Sigmoid colon (tissue), 4 donors: ENCODE measurements around the gene TMEM52.

Source experiments
- CTCF ChIP-seq, 4 experiments: fragments of 450-650 bp in 3 of 4; fragments of 200-600 bp in 1 of 4; IDR thresholded peaks; one replicate each; pipeline ENCODE4 v1.5.1; 2016 to 2019; ENCODE audit warnings: antibody characterized with exemption in 4 of 4, mild to moderate bottlenecking in 3 of 4, moderate library complexity in 2 of 4
- EP300 ChIP-seq, 4 donors: sonication (generic); formaldehyde crosslinking; IDR thresholded peaks; one replicate each; pipeline ENCODE4 v1.6.1; 2017; ENCODE audit warnings: antibody characterized with exemption in 4 of 4
- POLR2A ChIP-seq, 2 donors: fragments of 450-650 bp; IDR thresholded peaks; one replicate each; pipeline ENCODE4 v1.6.1; 2016; ENCODE audit warnings: antibody characterized with exemption in 2 of 2, mild to moderate bottlenecking in 2 of 2, moderate library complexity in 2 of 2
- POLR2AphosphoS5 ChIP-seq, 4 donors: sonication (generic); formaldehyde crosslinking; IDR thresholded peaks; one replicate each; pipeline ENCODE4 v1.6.1; 2017; ENCODE audit warnings: antibody characterized with exemption in 4 of 4

- TF ChIP-seq CTCF (IDR thresholded peaks at IDR 0.05) (no peak), POLR2AphosphoS5 (IDR thresholded peaks at IDR 0.05) (no peak), POLR2A (IDR thresholded peaks at IDR 0.05) (no peak), EP300 (IDR thresholded peaks at IDR 0.05) (no peak)
Measured at GRCh38 chr1:1875932-1876331, 43.1 kb downstream of the TMEM52 start.
